Neural cell (in vitro differentiated cells): ENCODE data around the gene EIF1AY. TPM values are rescaled to one million over a fixed set of nuclear protein-coding genes. Genes with fewer than 3 reads are reported as not detected.
"Not testable (repeated sequence)": the region's sequence is repeated elsewhere in the genome, so short reads cannot be mapped to it uniquely, and the experiment has no call there.

Experiments used
- H2AFZ ChIP-seq: fragments of 200-600, 300-800 bp; sonication (generic), shearing (Covaris generic); 2 replicates; pipeline ENCODE4 v1.6.0; 2014; ENCODE audit warnings: low read depth, mild to moderate bottlenecking, antibody characterized with exemption, low read length, moderate library complexity
- H3F3A ChIP-seq: fragments of 200-600 bp; shearing (Covaris generic); 2 replicates; pipeline ENCODE4 v1.6.1; 2016; ENCODE audit warnings: mild to moderate bottlenecking, moderate library complexity, mixed read lengths, antibody characterized with exemption, low read length; ENCODE audit not compliant: insufficient read depth, poor library complexity, severe bottlenecking
- H3K27ac ChIP-seq: fragments of 200-600, 300-800 bp; sonication (generic), shearing (Covaris generic); 2 replicates; pipeline ENCODE4 v1.5.1; 2014; ENCODE audit warnings: mild to moderate bottlenecking, low read length, moderate library complexity
- H3K27me3 ChIP-seq: fragments of 300-800, 200-600 bp; sonication (generic), shearing (Covaris generic); 2 replicates; pipeline ENCODE4 v1.6.0; 2014; ENCODE audit warnings: mild to moderate bottlenecking, low read depth, low read length, moderate library complexity; ENCODE audit not compliant: insufficient read depth
- H3K36me3 ChIP-seq: fragments of 300-800, 200-600 bp; sonication (generic), shearing (Covaris generic); 2 replicates; pipeline ENCODE4 v1.5.1; 2014; ENCODE audit warnings: mild to moderate bottlenecking, antibody characterized with exemption, low read length, moderate library complexity; ENCODE audit not compliant: insufficient read depth
- H3K4me2 ChIP-seq: fragments of 300-800, 200-600 bp; sonication (generic), shearing (Covaris generic); 2 replicates; pipeline ENCODE4 v1.6.0; 2014; ENCODE audit warnings: mild to moderate bottlenecking, low read length
- H3K4me3 ChIP-seq: fragments of 300-800, 200-600 bp; sonication (generic), shearing (Covaris generic); 2 replicates; pipeline ENCODE4 v1.5.1; 2014; ENCODE audit warnings: mild to moderate bottlenecking, low read length, moderate library complexity
- H3K79me2 ChIP-seq: fragments of 200-600 bp; shearing (Covaris generic); replicated peaks from 2 replicates; pipeline ENCODE4 v1.6.0; 2014; ENCODE audit warnings: mild to moderate bottlenecking, low read length, moderate library complexity; ENCODE audit not compliant: insufficient read depth
- H3K9ac ChIP-seq: fragments of 300-800, 200-600 bp; sonication (generic), shearing (Covaris generic); 2 replicates; pipeline ENCODE4 v1.6.1; 2016; ENCODE audit warnings: mild to moderate bottlenecking, low read length, mixed read lengths
- H3K9me2 ChIP-seq: fragments of 200-600 bp; shearing (Covaris generic); 2 replicates; pipeline ENCODE4 v1.6.1; 2016; ENCODE audit warnings: mild to moderate bottlenecking, low read length, mixed read lengths; ENCODE audit not compliant: insufficient read depth
- H3K9me3 ChIP-seq: fragments of 200-600, 300-800 bp; sonication (generic), shearing (Covaris generic); 2 replicates; pipeline ENCODE4 v1.6.1; 2016; ENCODE audit warnings: mild to moderate bottlenecking, mixed run types, low read length, moderate library complexity, mixed read lengths
- H4K20me1 ChIP-seq: fragments of 200-600 bp; shearing (Covaris generic); 2 replicates; pipeline ENCODE4 v1.6.1; 2016; ENCODE audit warnings: mild to moderate bottlenecking, mixed run types; ENCODE audit not compliant: insufficient read depth
- EP300 ChIP-seq: fragments of 450-650 bp; conservative IDR thresholded peaks from 2 replicates; pipeline ENCODE4 v1.6.1; 2014; ENCODE audit warnings: antibody characterized with exemption, mild to moderate bottlenecking, moderate library complexity; ENCODE audit not compliant: poor library complexity, severe bottlenecking
- EZH2 ChIP-seq: fragments of 200-600, 300-800 bp; shearing (Covaris generic), sonication (generic); IDR thresholded peaks from 2 replicates; pipeline ENCODE4 v1.6.1; 2014; ENCODE audit warnings: antibody characterized with exemption, low read length, borderline replicate concordance, mild to moderate bottlenecking; ENCODE audit not compliant: insufficient read depth, poor library complexity, severe bottlenecking
- MXI1 ChIP-seq: fragments of 450-650 bp; conservative IDR thresholded peaks from 2 replicates; pipeline ENCODE4 v1.6.1; 2014; ENCODE audit warnings: antibody characterized with exemption, mild to moderate bottlenecking; ENCODE audit not compliant: poor library complexity, severe bottlenecking
- POLR2AphosphoS5 ChIP-seq: IDR thresholded peaks from 2 replicates; pipeline ENCODE4 v1.6.1; 2012
- RAD21 ChIP-seq: fragments of 450-650 bp; conservative IDR thresholded peaks from 2 replicates; pipeline ENCODE4 v1.6.1; 2014; ENCODE audit warnings: antibody characterized with exemption, mild to moderate bottlenecking, moderate library complexity
- SMC3 ChIP-seq: fragments of 450-650 bp; conservative IDR thresholded peaks from 2 replicates; pipeline ENCODE4 v1.6.1; 2014; ENCODE audit warnings: antibody characterized with exemption, mild to moderate bottlenecking, moderate library complexity; ENCODE audit not compliant: poor library complexity
- TAF1 ChIP-seq: IDR thresholded peaks from 2 replicates; pipeline ENCODE4 v1.6.1; 2012; ENCODE audit warnings: low read depth
- polyA plus RNA-seq: library from polyadenylated mRNA; depleted of rRNA; stranded (reverse); fragments of >200 nt; gene quantifications from 2 replicates; pipeline ENCODE4 v1.2.3, GENCODE V29; 2014
- TF ChIP-seq, protein P1 (sequence below): IDR thresholded peaks from 2 replicates; pipeline ENCODE4 v1.6.1; 2012; ENCODE audit warnings: borderline replicate concordance
- TF ChIP-seq, protein P2 (sequence below): fragments of 450-650 bp; IDR thresholded peaks from 2 replicates; pipeline ENCODE4 v1.5.1; 2014; ENCODE audit warnings: antibody characterized with exemption, mild to moderate bottlenecking, moderate library complexity; ENCODE audit not compliant: poor library complexity, severe bottlenecking

Gene EIF1AY
- polyA plus RNA-seq, 1 donor from 2014 or later, result 17.8 TPM

DNA sequence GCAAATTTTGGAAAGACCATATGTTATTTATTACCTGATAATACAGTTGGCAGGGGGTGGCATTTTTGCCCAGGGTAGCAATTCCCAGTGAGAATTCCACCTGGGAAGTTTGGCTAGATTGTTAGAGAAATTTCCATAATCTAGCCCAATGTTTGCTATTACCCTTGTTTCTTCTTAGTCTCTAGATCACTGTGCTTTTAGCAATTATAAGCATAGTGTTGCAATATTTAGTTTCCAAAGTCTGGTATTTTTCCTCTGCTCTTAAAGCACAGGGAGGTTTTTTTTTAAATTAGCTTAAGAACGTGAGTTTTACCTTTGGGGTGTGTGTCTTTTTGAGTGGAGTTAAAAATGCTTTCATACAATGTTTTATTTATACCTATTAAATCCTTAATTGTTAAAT is 26.3 kb upstream of the EIF1AY start:
- Histone ChIP-seq H4K20me1 (no peaks in the 10 kb centered on the region), H3K4me2 (no peak overlapping the region), H2AFZ (no peak overlapping the region), H3F3A (no peaks in the 10 kb centered on the region), H3K4me3 (no peak overlapping the region), H3K9ac (no peak overlapping the region), H3K36me3 (no peaks in the 10 kb centered on the region), H3K27ac (no peak overlapping the region), H3K79me2 (no peaks in the 10 kb centered on the region), H3K9me3 (no peaks in the 10 kb centered on the region), H3K27me3 (no peaks in the 10 kb centered on the region), H3K9me2 (no peaks in the 10 kb centered on the region)
- TF ChIP-seq SMC3 (no peak), EZH2 (no peak), TAF1 (no peak), EP300 (no peak), RAD21 (no peak), MXI1 (no peak), POLR2AphosphoS5 (no peak)
- TF ChIP-seq, protein P1, sequence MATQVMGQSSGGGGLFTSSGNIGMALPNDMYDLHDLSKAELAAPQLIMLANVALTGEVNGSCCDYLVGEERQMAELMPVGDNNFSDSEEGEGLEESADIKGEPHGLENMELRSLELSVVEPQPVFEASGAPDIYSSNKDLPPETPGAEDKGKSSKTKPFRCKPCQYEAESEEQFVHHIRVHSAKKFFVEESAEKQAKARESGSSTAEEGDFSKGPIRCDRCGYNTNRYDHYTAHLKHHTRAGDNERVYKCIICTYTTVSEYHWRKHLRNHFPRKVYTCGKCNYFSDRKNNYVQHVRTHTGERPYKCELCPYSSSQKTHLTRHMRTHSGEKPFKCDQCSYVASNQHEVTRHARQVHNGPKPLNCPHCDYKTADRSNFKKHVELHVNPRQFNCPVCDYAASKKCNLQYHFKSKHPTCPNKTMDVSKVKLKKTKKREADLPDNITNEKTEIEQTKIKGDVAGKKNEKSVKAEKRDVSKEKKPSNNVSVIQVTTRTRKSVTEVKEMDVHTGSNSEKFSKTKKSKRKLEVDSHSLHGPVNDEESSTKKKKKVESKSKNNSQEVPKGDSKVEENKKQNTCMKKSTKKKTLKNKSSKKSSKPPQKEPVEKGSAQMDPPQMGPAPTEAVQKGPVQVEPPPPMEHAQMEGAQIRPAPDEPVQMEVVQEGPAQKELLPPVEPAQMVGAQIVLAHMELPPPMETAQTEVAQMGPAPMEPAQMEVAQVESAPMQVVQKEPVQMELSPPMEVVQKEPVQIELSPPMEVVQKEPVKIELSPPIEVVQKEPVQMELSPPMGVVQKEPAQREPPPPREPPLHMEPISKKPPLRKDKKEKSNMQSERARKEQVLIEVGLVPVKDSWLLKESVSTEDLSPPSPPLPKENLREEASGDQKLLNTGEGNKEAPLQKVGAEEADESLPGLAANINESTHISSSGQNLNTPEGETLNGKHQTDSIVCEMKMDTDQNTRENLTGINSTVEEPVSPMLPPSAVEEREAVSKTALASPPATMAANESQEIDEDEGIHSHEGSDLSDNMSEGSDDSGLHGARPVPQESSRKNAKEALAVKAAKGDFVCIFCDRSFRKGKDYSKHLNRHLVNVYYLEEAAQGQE, result no peak

DNA sequence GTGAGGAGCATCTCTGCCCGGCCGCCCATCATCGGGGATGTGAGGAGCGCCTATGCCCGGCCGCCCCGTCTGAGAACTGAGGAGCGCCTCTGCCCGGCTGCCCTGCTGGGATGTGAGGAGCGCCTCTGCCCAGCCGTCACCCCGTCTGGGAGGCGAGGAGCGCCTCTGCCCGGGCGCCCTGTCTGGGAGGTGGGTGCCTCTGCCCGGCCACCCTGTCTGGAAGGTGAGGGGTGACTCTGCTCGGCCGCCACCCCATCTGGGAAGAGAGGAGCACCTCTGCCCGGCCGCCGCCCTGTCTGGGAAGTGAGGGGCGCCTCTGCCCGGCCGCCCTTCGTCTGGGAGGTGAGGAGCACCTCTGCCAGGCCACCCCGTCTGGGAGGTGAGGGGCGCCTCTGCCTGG is 23.7 kb upstream of the EIF1AY start:
- Histone ChIP-seq H3K27me3 (no peaks in the 10 kb centered on the region), H3F3A (no peaks in the 10 kb centered on the region), H3K36me3 (no peaks in the 10 kb centered on the region), H4K20me1 (no peaks in the 10 kb centered on the region), H3K9me3 (no peaks in the 10 kb centered on the region), H3K9me2 (no peaks in the 10 kb centered on the region), H3K27ac (no peak overlapping the region), H3K79me2 (no peaks in the 10 kb centered on the region), H3K4me2 (no peak overlapping the region), H2AFZ (no peak overlapping the region), H3K9ac (no peak overlapping the region), H3K4me3 (no peak overlapping the region)
- TF ChIP-seq SMC3 (no peak), EZH2 (no peak), MXI1 (no peak), EP300 (no peak), RAD21 (no peak), TAF1 (no peak), POLR2AphosphoS5 (no peak)
- TF ChIP-seq, protein P2, sequence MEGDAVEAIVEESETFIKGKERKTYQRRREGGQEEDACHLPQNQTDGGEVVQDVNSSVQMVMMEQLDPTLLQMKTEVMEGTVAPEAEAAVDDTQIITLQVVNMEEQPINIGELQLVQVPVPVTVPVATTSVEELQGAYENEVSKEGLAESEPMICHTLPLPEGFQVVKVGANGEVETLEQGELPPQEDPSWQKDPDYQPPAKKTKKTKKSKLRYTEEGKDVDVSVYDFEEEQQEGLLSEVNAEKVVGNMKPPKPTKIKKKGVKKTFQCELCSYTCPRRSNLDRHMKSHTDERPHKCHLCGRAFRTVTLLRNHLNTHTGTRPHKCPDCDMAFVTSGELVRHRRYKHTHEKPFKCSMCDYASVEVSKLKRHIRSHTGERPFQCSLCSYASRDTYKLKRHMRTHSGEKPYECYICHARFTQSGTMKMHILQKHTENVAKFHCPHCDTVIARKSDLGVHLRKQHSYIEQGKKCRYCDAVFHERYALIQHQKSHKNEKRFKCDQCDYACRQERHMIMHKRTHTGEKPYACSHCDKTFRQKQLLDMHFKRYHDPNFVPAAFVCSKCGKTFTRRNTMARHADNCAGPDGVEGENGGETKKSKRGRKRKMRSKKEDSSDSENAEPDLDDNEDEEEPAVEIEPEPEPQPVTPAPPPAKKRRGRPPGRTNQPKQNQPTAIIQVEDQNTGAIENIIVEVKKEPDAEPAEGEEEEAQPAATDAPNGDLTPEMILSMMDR, result no peak
- TF ChIP-seq, protein P1, result no peak

DNA sequence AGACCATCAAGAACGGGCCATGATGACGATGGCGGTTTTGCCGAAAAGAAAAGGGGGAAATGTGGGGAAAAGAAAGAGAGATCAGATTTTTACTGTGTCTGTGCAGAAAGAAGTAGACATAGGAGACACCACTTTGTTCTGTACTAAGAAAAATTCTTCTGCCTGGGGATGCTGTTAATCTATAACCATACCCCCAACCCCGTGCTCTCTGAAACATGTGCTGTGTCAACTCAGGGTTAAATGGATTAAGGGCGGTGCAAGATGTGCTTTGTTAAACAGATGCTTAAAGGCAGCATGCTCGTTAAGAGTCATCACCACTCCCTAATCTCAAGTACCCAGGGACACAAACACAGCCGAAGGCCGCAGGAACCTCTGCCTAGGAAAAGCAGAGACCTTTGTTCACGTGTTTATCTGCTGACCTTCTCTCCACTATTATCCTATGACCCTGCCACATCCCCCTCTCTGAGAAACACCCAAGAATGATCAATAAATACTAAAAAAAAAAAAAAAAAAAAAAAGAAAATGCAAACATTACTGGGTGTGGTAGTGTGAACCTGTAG is 22.7 kb upstream of the EIF1AY start:
- not testable (repeated sequence) for H3K4me3 ChIP-seq, H3K9me3 ChIP-seq, H3K9ac ChIP-seq, H3K9me2 ChIP-seq, H3K79me2 ChIP-seq, H2AFZ ChIP-seq, H3K27me3 ChIP-seq, H3K4me2 ChIP-seq, H4K20me1 ChIP-seq, H3K27ac ChIP-seq, H3K36me3 ChIP-seq, H3F3A ChIP-seq
